ENCODE measurements around the gene HIP1.
"Not testable (repeated sequence)": the region's sequence is repeated elsewhere in the genome, so short reads cannot be mapped to it uniquely, and the experiment has no call there.

HIP1 gene

GRCh38 chr7:75567948-75568595 is 170.7 kb downstream of the HIP1 start:
- DNase-seq = no peak

GRCh38 chr7:75565132-75565837 is 173.5 kb downstream of the HIP1 start:
- DNase-seq = no peak

GRCh38 chr7:75563171-75563570 is 175.6 kb downstream of the HIP1 start:
- DNase-seq = no peak

- DNase-seq = no peak
These were observed 178.8 kb downstream of the HIP1 start for GRCh38 chr7:75559976-75560365.

- DNase-seq = no peak
These were observed 179.3 kb downstream of the HIP1 start for GRCh38 chr7:75559355-75559975.

- not testable (repeated sequence) for DNase-seq
These were observed 181.9 kb downstream of the HIP1 start for GRCh38 chr7:75556835-75557234.

GRCh38 chr7:75555736-75556135 is 183.0 kb downstream of the HIP1 start:
- no peak for DNase-seq

GRCh38 chr7:75546237-75547015 is 192.3 kb downstream of the HIP1 start:
- no peak for DNase-seq

GRCh38 chr7:75537731-75538130 is 201.0 kb downstream of the HIP1 start:
- no peak for DNase-seq

GRCh38 chr7:75536940-75537538 is 201.7 kb downstream of the HIP1 start:
- DNase-seq = no peak

GRCh38 chr7:75536491-75536890 is 202.2 kb downstream of the HIP1 start:
- no peak for DNase-seq

- DNase-seq = no peak
These were observed 203.9 kb downstream of the HIP1 start for GRCh38 chr7:75534727-75535307.

GRCh38 chr7:75533926-75534325 is 204.8 kb downstream of the HIP1 start:
- no peak for DNase-seq

GRCh38 chr7:75532639-75533038 is 206.1 kb downstream of the HIP1 start:
- no peak for DNase-seq

- DNase-seq = no peak
These were observed 207.4 kb downstream of the HIP1 start for GRCh38 chr7:75531359-75531821.

GRCh38 chr7:75527224-75527722 is 211.5 kb downstream of the HIP1 start:
- DNase-seq = peak in 1 of 2 donors; percentile 3

GRCh38 chr7:75521727-75522126 is 217.0 kb downstream of the HIP1 start:
- not testable (repeated sequence) for DNase-seq

GRCh38 chr7:75518842-75519241 is 219.9 kb downstream of the HIP1 start:
- not testable (repeated sequence) for DNase-seq

- not testable (repeated sequence) for DNase-seq
These were observed 229.7 kb downstream of the HIP1 start for GRCh38 chr7:75509033-75509432.

GRCh38 chr7:75492020-75492419 is 246.7 kb downstream of the HIP1 start, which contains the start of gene SPDYE5:
Gene SPDYE5, plus strand, starts transcription at chr7:75492320. Its CDS starts 1,728 bp downstream, at chr7:75494048.
- DNase-seq = not testable (repeated sequence)

GRCh38 chr7:75485979-75486643 is 252.6 kb downstream of the HIP1 start, which contains the start of gene POM121C:
Gene POM121C, minus strand, starts transcription at chr7:75486299. Its CDS starts 44,803 bp downstream, at chr7:75441496.
- DNase-seq = peak; percentile 87 to 90
